ENCODE measurements around the gene ROCK2. TPM values are rescaled to one million over a fixed set of nuclear protein-coding genes. Genes with fewer than 3 reads are reported as not detected.

The ROCK2 gene
- total and polyA plus RNA-seq, 2 of the 8 experiments (the other 6 are each of a cell fraction or from before 2014, with no cell fraction given): 2.7 to 29.0 TPM

DNA sequence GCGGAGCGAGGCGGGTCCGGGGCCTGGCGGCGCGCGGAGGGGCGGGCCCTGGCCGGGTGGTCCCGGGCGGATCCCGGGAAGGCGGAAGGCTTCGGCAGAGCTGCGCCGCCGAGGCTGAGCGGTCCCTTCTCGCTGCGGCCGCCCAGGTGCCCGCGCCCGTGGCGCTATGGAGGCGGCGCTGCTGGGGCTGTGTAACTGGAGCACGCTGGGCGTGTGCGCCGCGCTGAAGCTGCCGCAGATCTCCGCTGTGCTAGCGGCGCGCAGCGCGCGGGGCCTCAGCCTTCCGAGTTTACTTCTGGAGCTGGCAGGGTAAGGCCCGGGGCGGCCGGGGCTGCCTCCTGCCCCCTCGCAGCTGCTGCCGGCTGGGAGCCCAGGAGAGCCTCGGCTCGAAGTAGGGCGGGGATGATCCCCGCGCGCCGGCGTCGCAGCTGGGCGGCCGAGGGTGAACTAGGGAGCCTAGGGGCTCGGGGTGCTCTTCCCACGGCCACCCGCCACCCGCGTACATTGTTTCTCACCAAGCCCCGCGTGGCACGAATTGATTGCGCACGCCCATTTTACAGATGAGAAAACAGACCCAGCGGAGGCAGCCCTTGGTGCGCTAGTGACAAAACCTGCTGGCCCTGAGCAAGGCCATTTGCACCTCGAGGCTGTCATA is 188.9 kb downstream of the ROCK2 start, which contains the start of gene SLC66A3:
SLC66A3 (plus strand) TSS at position 87 of the 655 bp plus-strand sequence; CDS start at position 167, 80 bp downstream.
- Histone ChIP-seq H2AFZ (ENCODE audit: low read length) (peak within 1 kb of the TSS; percentile 24; the same call in 1 of the 2 replicates), H3K79me1 (ENCODE audit: low read depth, low read length) (no peaks in the 10 kb centered on the region), H3K4me1 (replicated peaks in 1 of 4; ENCODE audit: control insufficient read depth in 3 of 4, insufficient read depth in 4 of 4, low read length in 3 of 4) (peaks cover 0 to 5% (median 4%) of the 10 kb centered on the region in 4 experiments; a peak in 5 of 7 replicates), H3K14ac (ENCODE audit: insufficient read length) (no peak within 1 kb of the TSS), H3K23me2 (ENCODE audit: low read depth, low read length) (peaks cover 2% of the 10 kb centered on the region; the same call in 1 of the 2 replicates), H2BK120ac (replicated peaks; ENCODE audit: low read depth, low read length) (peak within 1 kb of the TSS; percentile 10), H3K18ac (ENCODE audit: extremely low read depth, low read length) (peak within 1 kb of the TSS; percentile 62), H3K56ac (replicated peaks; ENCODE audit: insufficient read length, low read depth, low read length) (peak within 1 kb of the TSS; percentile 16), H2BK12ac (ENCODE audit: low read depth, low read length) (0 out of 2 replicates have a peak within 1 kb of the TSS, but pooled peaks have one; percentile 50), H3K36me3 (ENCODE audit: control insufficient read depth in 2 of 4, insufficient read depth in 4 of 4, low read length in 3 of 4) (no peaks in the 10 kb centered on the region), H2BK5ac (ENCODE audit: low read depth, low read length) (no peak within 1 kb of the TSS; the same call in 1 of the 2 replicates), H3K27me3 (replicated peaks in 1 of 4; ENCODE audit: control insufficient read depth in 3 of 4, extremely low read depth in 1 of 4, insufficient read depth in 3 of 4, low read length in 3 of 4) (peaks cover 0 to 13% (median 10%) of the 10 kb centered on the region in 4 experiments; a peak in 5 of 7 replicates), H3K9ac (replicated peaks in 1 of 4; ENCODE audit: extremely low read depth in 1 of 4, low read depth in 3 of 4, low read length in 3 of 4) (peak within 1 kb of the TSS in 3 of 4 experiments; percentile 51 to 66 (median 52); a peak in 5 of 7 replicates), H4K8ac (ENCODE audit: extremely low read depth, insufficient read depth, low read length) (peak within 1 kb of the TSS; percentile 65), H3K4me3 (ENCODE audit: extremely low read depth in 1 of 4, insufficient read depth in 2 of 4, low read depth in 3 of 4, low read length in 4 of 4) (peak within 1 kb of the TSS; percentile 29 to 81 (median 62)), H2BK15ac (ENCODE audit: low read length) (peak within 1 kb of the TSS; percentile 65; the same call in 1 of the 2 replicates), H3K4me2 (ENCODE audit: insufficient read depth in 1 of 2, low read depth in 2 of 2, low read length in 2 of 2) (peak within 1 kb of the TSS; percentile 57 to 80), H3K9me3 (ENCODE audit: insufficient read depth in 2 of 2, low read depth in 1 of 2, low read length in 1 of 2) (no peaks in the 10 kb centered on the region), H4K5ac (ENCODE audit: insufficient read length, low read depth, low read length) (no peak within 1 kb of the TSS), H2BK20ac (ENCODE audit: low read length) (no peak within 1 kb of the TSS), H2AK5ac (ENCODE audit: low read depth, low read length) (no peak within 1 kb of the TSS), H3K4ac (replicated peaks; ENCODE audit: insufficient read length, low read depth, low read length) (peak within 1 kb of the TSS; percentile 84), H3K23ac (ENCODE audit: insufficient read length) (no peak within 1 kb of the TSS), H3K79me2 (ENCODE audit: control insufficient read depth in 1 of 2, insufficient read depth in 2 of 2, low read length in 2 of 2) (no peaks in the 10 kb centered on the region), H4K91ac (replicated peaks; ENCODE audit: insufficient read length, low read length) (no peak within 1 kb of the TSS), H3K27ac (ENCODE audit: low read depth, low read length) (peak within 1 kb of the TSS; percentile 61; the same call in 1 of the 2 replicates), H4K20me1 (replicated peaks in 1 of 2; ENCODE audit: control insufficient read depth in 1 of 2, insufficient read depth in 2 of 2, low read length in 2 of 2) (no peaks in the 10 kb centered on the region)
- CTCF ChIA-PET (ENCODE audit: partially characterized antibody): interaction anchor here (0.6 to 11.4 kb wide), 5 partner anchors 13 to 259 kb away, joined by 3 to 111 read pairs (median 6); a partner anchor contains a TSS
- WGBS, 2 experiments (ENCODE audit: extremely low coverage in 1 of 2, insufficient coverage in 1 of 2, insufficient read length in 1 of 2, insufficient replicate concordance in 2 of 2, low coverage in 1 of 2, low lambda C conversion rate in 2 of 2, missing lambda C conversion rate in 1 of 2): 20% methylated on average over 20 of the region's 71 CpGs; no CpG with 5 or more reads in 1 of the 2 experiments
- FAIRE-seq (no peak), DNase-seq (ENCODE audit: low read depth in 1 of 2, low spot score in 2 of 2) (peak in 1 of 2 experiments; percentile 50)
- POLR2A ChIA-PET (ENCODE audit: partially characterized antibody): interaction anchor here (1.0 to 4.1 kb wide), 6 partner anchors 20 to 189 kb away, joined by 3 to 20 read pairs (median 5); partner anchors contain the start of gene ROCK2
- TF ChIP-seq, protein P1, sequence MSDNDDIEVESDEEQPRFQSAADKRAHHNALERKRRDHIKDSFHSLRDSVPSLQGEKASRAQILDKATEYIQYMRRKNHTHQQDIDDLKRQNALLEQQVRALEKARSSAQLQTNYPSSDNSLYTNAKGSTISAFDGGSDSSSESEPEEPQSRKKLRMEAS (IDR thresholded peaks at IDR 0.05): no peak
- TF ChIP-seq RBBP5 (IDR thresholded peaks at IDR 0.05; ENCODE audit: borderline replicate concordance, low read depth, low read length) (no peak), SRF (IDR thresholded peaks at IDR 0.05; ENCODE audit: low read depth, low read length) (no peak), KDM1A (IDR thresholded peaks at IDR 0.05; ENCODE audit: borderline replicate concordance, low read length) (peak; percentile 94; the same call in 1 of the 2 replicates), SIX5 (IDR thresholded peaks at IDR 0.05; ENCODE audit: low read depth, low read length) (no peak), MAFK (IDR thresholded peaks at IDR 0.05; ENCODE audit: low read depth, low read length) (no peak), YY1 (IDR thresholded peaks at IDR 0.05; ENCODE audit: low read depth, low read length) (0 out of 2 replicates have a peak, but pooled peaks have one; percentile 33), SP2 (IDR thresholded peaks at IDR 0.05; ENCODE audit: low read length) (no peak), ASH2L (IDR thresholded peaks at IDR 0.05; ENCODE audit: low read length) (peak; percentile 16), SIRT6 (IDR thresholded peaks at IDR 0.05; ENCODE audit: low read length) (no peak)
- TF ChIP-seq, protein P2, sequence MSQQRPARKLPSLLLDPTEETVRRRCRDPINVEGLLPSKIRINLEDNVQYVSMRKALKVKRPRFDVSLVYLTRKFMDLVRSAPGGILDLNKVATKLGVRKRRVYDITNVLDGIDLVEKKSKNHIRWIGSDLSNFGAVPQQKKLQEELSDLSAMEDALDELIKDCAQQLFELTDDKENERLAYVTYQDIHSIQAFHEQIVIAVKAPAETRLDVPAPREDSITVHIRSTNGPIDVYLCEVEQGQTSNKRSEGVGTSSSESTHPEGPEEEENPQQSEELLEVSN (IDR thresholded peaks at IDR 0.05): 0 out of 2 replicates have a peak, but pooled peaks have one; percentile 38

Measured in H1 (cell line).